ENCODE results near the gene FUOM.

DNA sequence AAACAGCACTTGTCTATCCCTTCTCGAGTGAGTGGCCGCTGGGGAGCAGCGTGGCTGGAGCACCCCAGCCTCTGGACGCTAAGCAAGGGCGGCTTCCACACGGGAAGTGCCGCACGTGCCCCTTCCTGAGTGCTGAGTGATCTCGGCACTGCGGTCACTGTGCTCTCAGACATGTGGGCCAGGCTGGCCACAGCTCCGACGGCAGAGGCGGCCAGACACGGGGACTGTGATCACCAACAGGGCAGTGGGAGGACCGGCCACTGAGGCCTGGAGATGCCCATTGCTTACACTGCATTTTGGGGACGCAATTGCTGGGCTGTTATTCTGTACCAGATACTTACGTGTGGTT, 8.3 kb upstream of the FUOM start:
- TF ChIP-seq GABPA (IDR thresholded peaks at IDR 0.05; ENCODE audit: borderline replicate concordance, insufficient read depth, low read length) (no peak), POLR2A (IDR thresholded peaks at IDR 0.05; ENCODE audit: control extremely low read depth in 1 of 2, low read depth in 2 of 2, low read length in 2 of 2) (no peak)
- TF ChIP-seq, protein P1, sequence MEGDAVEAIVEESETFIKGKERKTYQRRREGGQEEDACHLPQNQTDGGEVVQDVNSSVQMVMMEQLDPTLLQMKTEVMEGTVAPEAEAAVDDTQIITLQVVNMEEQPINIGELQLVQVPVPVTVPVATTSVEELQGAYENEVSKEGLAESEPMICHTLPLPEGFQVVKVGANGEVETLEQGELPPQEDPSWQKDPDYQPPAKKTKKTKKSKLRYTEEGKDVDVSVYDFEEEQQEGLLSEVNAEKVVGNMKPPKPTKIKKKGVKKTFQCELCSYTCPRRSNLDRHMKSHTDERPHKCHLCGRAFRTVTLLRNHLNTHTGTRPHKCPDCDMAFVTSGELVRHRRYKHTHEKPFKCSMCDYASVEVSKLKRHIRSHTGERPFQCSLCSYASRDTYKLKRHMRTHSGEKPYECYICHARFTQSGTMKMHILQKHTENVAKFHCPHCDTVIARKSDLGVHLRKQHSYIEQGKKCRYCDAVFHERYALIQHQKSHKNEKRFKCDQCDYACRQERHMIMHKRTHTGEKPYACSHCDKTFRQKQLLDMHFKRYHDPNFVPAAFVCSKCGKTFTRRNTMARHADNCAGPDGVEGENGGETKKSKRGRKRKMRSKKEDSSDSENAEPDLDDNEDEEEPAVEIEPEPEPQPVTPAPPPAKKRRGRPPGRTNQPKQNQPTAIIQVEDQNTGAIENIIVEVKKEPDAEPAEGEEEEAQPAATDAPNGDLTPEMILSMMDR (IDR thresholded peaks at IDR 0.05; ENCODE audit: control extremely low read depth in 1 of 3, insufficient read depth in 1 of 3, low read depth in 1 of 3, low read length in 3 of 3), result no peak
